ENCODE measurements around the gene SLC35F4. TPM values are rescaled to one million over a fixed set of nuclear protein-coding genes. Genes with fewer than 3 reads are reported as not detected.

SLC35F4 gene
- total and polyA plus RNA-seq, 2 donors (not counting 3 experiments of a cell fraction or from before 2014, with no cell fraction given): not detected

GRCh38 chr14:57617510-57617909, 248.4 kb downstream of the SLC35F4 start:
- no peaks in the 10 kb centered on the region for H3K9me1 ChIP-seq (replicated peaks; ENCODE audit: control insufficient read depth, extremely low read depth, insufficient read depth, low read length)
- H3K4me2 ChIP-seq (ENCODE audit: insufficient read depth, low read length): no peak overlapping the region
- no peak for FAIRE-seq
- DNase-seq (ENCODE audit: low read depth, low spot score): no peak
- no peaks in the 10 kb centered on the region for H3K27me3 ChIP-seq (ENCODE audit: control insufficient read depth in 2 of 2, insufficient read depth in 2 of 2, low read length in 2 of 2)
- H3K9ac ChIP-seq (replicated peaks; ENCODE audit: extremely low read depth, insufficient read depth, low read length): no peak overlapping the region
- intact Hi-C loops (cut with micrococcal nuclease): no loop called here
- no peaks in the 10 kb centered on the region for H3K79me2 ChIP-seq (ENCODE audit: control insufficient read depth, insufficient read depth, low read length)
- ChIA-PET CTCF (no interaction called here), POLR2A (no interaction called here)
- H3K36me3 ChIP-seq (ENCODE audit: control insufficient read depth in 2 of 2, extremely low read depth in 1 of 2, insufficient read depth in 2 of 2, low read length in 2 of 2): no peaks in the 10 kb centered on the region
- H3K4me1 ChIP-seq (ENCODE audit: control insufficient read depth, extremely low read depth, insufficient read depth, low read length): no peaks in the 10 kb centered on the region
- no peak overlapping the region for H3K4me3 ChIP-seq (replicated peaks in 1 of 3; ENCODE audit: insufficient read depth in 1 of 3, low read depth in 1 of 3, low read length in 3 of 3)
- BruUV-seq (replicated peaks): no TSS peak
- H3K27ac ChIP-seq (ENCODE audit: insufficient read depth, low read depth, low read length): no peak overlapping the region
- TF ChIP-seq MAX (IDR thresholded peaks at IDR 0.05; ENCODE audit: insufficient read depth, insufficient read length): no peak
- H3K9me3 ChIP-seq (replicated peaks; ENCODE audit: control insufficient read depth, insufficient read depth, low read length): no peaks in the 10 kb centered on the region
- H2AFZ ChIP-seq (ENCODE audit: low read depth, low read length): no peak overlapping the region
- H4K20me1 ChIP-seq (replicated peaks; ENCODE audit: control insufficient read depth, extremely low read depth, insufficient read depth, low read length): no peaks in the 10 kb centered on the region
- dilution Hi-C loops (cut with MboI; ENCODE audit: extremely low pct_ligation_motif_present, low sequenced_read_pairs): no loop called here

DNA sequence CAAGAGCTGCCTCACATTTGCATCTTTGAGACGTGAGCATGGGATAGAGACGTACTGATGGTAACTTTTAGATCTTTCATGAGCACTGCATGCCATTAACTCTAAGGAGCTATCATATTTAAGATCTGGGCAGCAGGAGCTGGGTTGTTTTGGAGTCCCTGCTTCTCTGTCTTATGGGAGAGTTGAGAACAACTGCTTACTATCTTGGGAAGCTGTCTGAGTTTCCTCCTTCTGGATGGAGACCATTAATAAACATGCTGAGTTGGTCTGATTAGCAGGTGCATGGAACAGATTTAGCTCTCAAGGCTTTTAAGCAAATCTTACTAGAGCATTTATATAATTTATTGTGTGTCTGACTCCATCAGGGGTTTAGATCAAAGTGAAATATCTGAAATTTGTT, 252.9 kb downstream of the SLC35F4 start:
- intact Hi-C loops (cut with micrococcal nuclease): no loop called here
- H3K27me3 ChIP-seq (ENCODE audit: control insufficient read depth in 2 of 2, insufficient read depth in 2 of 2, low read length in 2 of 2): no peaks in the 10 kb centered on the region
- DNase-seq (ENCODE audit: low read depth, low spot score) (no peak), FAIRE-seq (no peak)
- H3K27ac ChIP-seq (ENCODE audit: insufficient read depth, low read depth, low read length): no peak overlapping the region
- no peak for TF ChIP-seq CTCF (IDR thresholded peaks at IDR 0.05; ENCODE audit: extremely low read depth in 1 of 2, insufficient read depth in 1 of 2, low read depth in 1 of 2, low read length in 2 of 2)
- TF ChIP-seq MYC (IDR thresholded peaks at IDR 0.05; ENCODE audit: low read depth, low read length): no peak
- no peak for TF ChIP-seq FOS (IDR thresholded peaks at IDR 0.05; ENCODE audit: borderline replicate concordance, insufficient read depth, low read length)
- no peak for TF ChIP-seq MAX (IDR thresholded peaks at IDR 0.05; ENCODE audit: insufficient read depth, insufficient read length)
- no peak for TF ChIP-seq JUN (IDR thresholded peaks at IDR 0.05; ENCODE audit: borderline replicate concordance, insufficient read depth, insufficient read length, low read depth)
- ChIA-PET CTCF (no interaction called here), POLR2A (no interaction called here)
- H3K9me1 ChIP-seq (replicated peaks; ENCODE audit: control insufficient read depth, extremely low read depth, insufficient read depth, low read length): no peaks in the 10 kb centered on the region
- no peaks in the 10 kb centered on the region for H3K9me3 ChIP-seq (replicated peaks; ENCODE audit: control insufficient read depth, insufficient read depth, low read length)
- no peaks in the 10 kb centered on the region for H3K79me2 ChIP-seq (ENCODE audit: control insufficient read depth, insufficient read depth, low read length)
- BruUV-seq (replicated peaks): no TSS peak
- dilution Hi-C loops (cut with MboI; ENCODE audit: extremely low pct_ligation_motif_present, low sequenced_read_pairs): no loop called here
- no peaks in the 10 kb centered on the region for H3K36me3 ChIP-seq (ENCODE audit: control insufficient read depth in 2 of 2, extremely low read depth in 1 of 2, insufficient read depth in 2 of 2, low read length in 2 of 2)
- H3K4me3 ChIP-seq (replicated peaks in 1 of 3; ENCODE audit: insufficient read depth in 1 of 3, low read depth in 1 of 3, low read length in 3 of 3): no peak overlapping the region
- H4K20me1 ChIP-seq (replicated peaks; ENCODE audit: control insufficient read depth, extremely low read depth, insufficient read depth, low read length): no peaks in the 10 kb centered on the region
- H3K4me1 ChIP-seq (ENCODE audit: control insufficient read depth, extremely low read depth, insufficient read depth, low read length): no peaks in the 10 kb centered on the region
- no peak overlapping the region for H2AFZ ChIP-seq (ENCODE audit: low read depth, low read length)
- H3K9ac ChIP-seq (replicated peaks; ENCODE audit: extremely low read depth, insufficient read depth, low read length): no peak overlapping the region
- no peak overlapping the region for H3K4me2 ChIP-seq (ENCODE audit: insufficient read depth, low read length)

Measured in endothelial cell of umbilical vein (primary cell).